ENCODE measurements around the gene VPS25. TPM values are rescaled to one million over a fixed set of nuclear protein-coding genes. Genes with fewer than 3 reads are reported as not detected.

VPS25 gene
- total RNA-seq, 1 experiment from 2014 or later = 71.0 TPM

- H3K27me3 ChIP-seq = no peaks in the 10 kb centered on the region
- H3K9me3 ChIP-seq (replicated peaks) = no peaks in the 10 kb centered on the region
- peaks cover 5% of the 10 kb centered on the region; the same call in 1 of the 2 replicates for H3K4me1 ChIP-seq
- H3K36me3 ChIP-seq = no peaks in the 10 kb centered on the region
- no peak overlapping the region for H3K27ac ChIP-seq
- DNase-seq = no peak
- H3K4me3 ChIP-seq = peak overlapping the region; percentile 97
These were observed 24.1 kb downstream of the VPS25 start for GRCh38 chr17:42797067-42798007.

GRCh38 chr17:42798011-42798382 lies 24.7 kb downstream of the VPS25 start:
- Histone ChIP-seq H3K36me3 (no peaks in the 10 kb centered on the region), H3K27ac (peak overlapping the region; percentile 57), H3K4me3 (peak overlapping the region; percentile 97), H3K27me3 (no peaks in the 10 kb centered on the region), H3K9me3 (replicated peaks) (no peaks in the 10 kb centered on the region), H3K4me1 (peaks cover 7% of the 10 kb centered on the region; the same call in 1 of the 2 replicates)
- DNase-seq = no peak

DNA sequence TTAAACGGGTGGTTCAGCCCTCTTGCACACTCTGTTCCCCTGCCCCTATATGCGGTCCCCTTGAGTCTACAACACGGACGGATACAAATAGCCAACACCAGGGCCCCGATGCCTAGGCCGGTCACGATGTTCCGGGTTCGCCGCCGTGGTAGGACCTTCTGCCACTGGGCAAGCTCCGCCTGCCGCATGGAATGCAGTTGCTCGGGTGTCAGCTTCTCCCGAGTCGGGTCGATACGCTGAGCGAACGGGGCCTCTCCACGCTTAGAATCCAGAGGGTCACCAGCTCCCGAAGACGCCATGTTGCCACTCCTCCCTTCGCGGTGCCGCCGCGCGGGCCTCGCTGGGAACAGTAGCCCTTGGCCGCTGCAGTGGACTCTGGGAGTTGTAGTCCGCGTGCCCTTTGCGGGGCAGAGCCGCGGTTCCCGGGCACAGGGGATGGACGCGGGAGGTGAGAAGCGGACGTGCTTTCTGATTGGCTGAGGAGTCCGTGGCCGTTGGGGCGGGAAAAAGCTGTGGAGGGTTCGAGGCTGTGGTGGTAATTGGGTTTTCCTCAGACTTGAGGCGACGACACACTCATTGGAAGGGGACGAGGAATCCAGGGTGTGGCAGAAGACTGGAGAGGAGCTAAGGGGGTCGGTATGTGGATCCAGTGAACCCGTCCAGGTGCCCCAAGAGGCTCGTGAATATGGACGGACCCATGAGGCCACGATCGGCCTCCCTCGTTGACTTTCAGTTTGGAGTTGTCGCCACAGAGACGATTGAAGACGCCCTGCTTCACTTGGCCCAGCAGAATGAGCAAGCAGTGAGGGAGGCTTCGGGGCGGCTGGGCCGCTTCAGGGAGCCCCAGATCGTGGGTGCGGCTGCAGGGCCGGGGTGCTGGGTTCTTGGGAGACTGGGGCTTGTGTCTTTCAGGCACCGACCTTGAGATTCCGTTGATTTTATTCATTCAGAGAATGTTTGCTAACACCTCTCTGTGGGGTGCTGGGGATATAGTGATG lies 25.4 kb downstream of the VPS25 start, which contains the start of the genes CNTD1 and COA3:
Gene CNTD1, plus strand, starts transcription at position 479 of the 998 bp plus-strand sequence. Its CDS starts 207 bp downstream, at position 686.
Gene COA3, minus strand, starts transcription at position 322 of the 998 bp plus-strand sequence. Its CDS starts 23 bp downstream, at position 299.
- no peaks in the 10 kb centered on the region for H3K36me3 ChIP-seq
- H3K27me3 ChIP-seq = no peaks in the 10 kb centered on the region
- H3K4me1 ChIP-seq = peaks cover 11% of the 10 kb centered on the region; the same call in 1 of the 2 replicates
- H3K9me3 ChIP-seq (replicated peaks) = no peaks in the 10 kb centered on the region
- peak within 1 kb of the TSS; percentile 57 for H3K27ac ChIP-seq
- peak; percentile 94 to 95 for DNase-seq
- peak within 1 kb of the TSS; percentile 97 for H3K4me3 ChIP-seq

DNA sequence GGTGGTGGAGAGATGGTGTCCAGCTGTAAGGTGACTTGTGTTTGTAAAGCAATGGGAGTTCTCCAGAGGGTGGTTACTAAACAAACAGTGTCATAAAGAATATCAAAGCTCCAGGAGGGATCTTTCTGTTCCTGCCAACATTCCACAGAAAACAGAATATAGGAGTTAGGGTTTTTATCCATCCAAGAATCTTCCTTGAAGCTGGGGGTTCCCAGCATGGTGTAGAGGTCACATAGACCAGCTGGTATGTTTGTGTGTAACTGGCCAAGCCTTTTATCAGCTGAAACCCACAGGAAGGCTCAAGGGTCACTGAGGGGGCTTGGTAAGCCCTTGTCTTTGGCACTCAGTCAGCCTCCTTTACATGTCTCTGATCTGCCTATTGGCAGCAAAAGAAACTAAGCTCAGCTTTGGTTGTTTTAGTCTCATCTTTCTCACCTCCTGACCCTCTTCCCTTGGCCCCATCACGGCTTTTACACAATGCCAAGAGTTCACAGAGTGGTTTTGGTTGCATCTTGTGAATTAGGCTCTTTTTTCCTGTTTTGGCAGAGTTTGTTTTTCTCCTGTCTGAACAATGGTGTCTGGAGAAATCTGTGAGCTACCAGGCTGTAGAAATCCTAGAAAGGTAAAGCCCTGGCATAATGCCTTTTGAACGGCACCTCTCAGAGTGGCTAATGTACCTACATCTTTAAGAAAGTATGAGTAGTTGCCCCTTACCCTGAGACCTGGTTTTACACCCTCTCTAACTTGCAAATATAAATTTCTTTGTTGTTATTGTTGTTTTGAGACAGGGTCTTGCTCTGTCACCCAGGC lies 30.0 kb downstream of the VPS25 start:
- Histone ChIP-seq H3K9me3 (replicated peaks) (no peaks in the 10 kb centered on the region), H3K4me3 (no peak overlapping the region), H3K27me3 (no peaks in the 10 kb centered on the region), H3K36me3 (no peaks in the 10 kb centered on the region), H3K27ac (no peak overlapping the region), H3K4me1 (0 out of 2 replicates have a peak, but pooled peaks cover 6% of the 10 kb centered on the region)
- no peak for DNase-seq

DNA sequence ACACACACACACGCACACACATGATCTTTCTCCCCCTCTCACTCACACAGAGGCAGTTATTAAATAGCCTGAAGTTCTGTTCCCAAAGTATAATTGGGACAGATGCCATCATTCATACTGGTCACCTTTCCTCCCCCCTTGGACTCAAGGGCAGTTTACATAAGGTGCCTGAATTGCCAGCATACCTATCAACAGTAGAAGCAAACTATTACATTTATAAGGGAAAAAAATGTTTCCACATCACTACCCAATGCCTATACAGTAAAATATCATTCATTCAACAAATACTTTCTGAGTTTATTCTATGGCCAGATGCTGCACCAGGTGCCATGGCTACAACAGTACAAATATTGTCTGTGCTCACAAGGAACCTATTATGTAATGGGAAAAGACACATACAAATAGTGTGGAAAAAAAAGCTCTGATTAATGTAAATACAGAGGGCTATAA lies 31.7 kb downstream of the VPS25 start:
- DNase-seq = no peak
- Histone ChIP-seq H3K27ac (no peak overlapping the region), H3K36me3 (no peaks in the 10 kb centered on the region), H3K4me3 (no peak overlapping the region), H3K27me3 (no peaks in the 10 kb centered on the region), H3K9me3 (replicated peaks) (no peaks in the 10 kb centered on the region), H3K4me1 (0 out of 2 replicates have a peak, but pooled peaks cover 6% of the 10 kb centered on the region)

DNA sequence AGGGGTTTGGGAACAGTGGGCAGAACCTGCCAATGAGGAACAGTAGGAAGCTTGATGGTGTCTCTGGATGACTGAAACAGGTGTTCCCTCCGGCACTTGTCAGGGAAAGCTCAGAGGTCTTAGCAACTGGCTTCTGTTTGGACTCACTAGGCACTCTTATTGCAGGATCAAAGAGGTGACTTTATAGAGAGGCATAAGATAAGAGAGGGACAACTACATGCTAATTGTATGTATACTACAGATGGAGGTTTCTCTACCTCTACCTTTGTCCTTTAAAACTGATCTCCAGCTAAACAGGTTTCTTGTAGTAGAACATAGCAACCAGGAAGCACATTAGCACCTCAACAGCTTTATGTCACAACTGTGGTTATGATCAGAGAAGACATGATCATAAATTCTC lies 33.0 kb downstream of the VPS25 start:
- H3K27ac ChIP-seq = no peak overlapping the region
- H3K27me3 ChIP-seq = no peaks in the 10 kb centered on the region
- no peak overlapping the region for H3K4me3 ChIP-seq
- peaks cover 2% of the 10 kb centered on the region; the same call in 1 of the 2 replicates for H3K36me3 ChIP-seq
- 0 out of 2 replicates have a peak, but pooled peaks cover 6% of the 10 kb centered on the region for H3K4me1 ChIP-seq
- H3K9me3 ChIP-seq (replicated peaks) = no peaks in the 10 kb centered on the region
- no peak for DNase-seq

- DNase-seq = no peak
- Histone ChIP-seq H3K9me3 (replicated peaks) (no peaks in the 10 kb centered on the region), H3K36me3 (peaks cover 10% of the 10 kb centered on the region), H3K4me1 (no peaks in the 10 kb centered on the region), H3K4me3 (no peak overlapping the region), H3K27ac (no peak overlapping the region), H3K27me3 (no peaks in the 10 kb centered on the region)
These were observed 36.0 kb downstream of the VPS25 start for GRCh38 chr17:42809250-42809649.

- H3K9me3 ChIP-seq (replicated peaks) = no peaks in the 10 kb centered on the region
- H3K4me3 ChIP-seq = no peak overlapping the region
- no peak overlapping the region for H3K27ac ChIP-seq
- DNase-seq = no peak
- no peaks in the 10 kb centered on the region for H3K27me3 ChIP-seq
- H3K36me3 ChIP-seq = peaks cover 48% of the 10 kb centered on the region
- no peaks in the 10 kb centered on the region for H3K4me1 ChIP-seq
These were observed 41.6 kb downstream of the VPS25 start for GRCh38 chr17:42814633-42815399.

GRCh38 chr17:42817866-42818265 lies 44.6 kb downstream of the VPS25 start:
- DNase-seq = no peak
- peaks cover 55% of the 10 kb centered on the region for H3K36me3 ChIP-seq

GRCh38 chr17:42818379-42818778 lies 45.1 kb downstream of the VPS25 start:
- Histone ChIP-seq H3K27me3 (no peaks in the 10 kb centered on the region), H3K9me3 (replicated peaks) (no peaks in the 10 kb centered on the region), H3K4me1 (no peaks in the 10 kb centered on the region), H3K27ac (no peak overlapping the region), H3K4me3 (no peak overlapping the region), H3K36me3 (peaks cover 55% of the 10 kb centered on the region)
- DNase-seq = no peak

More at GRCh38 chr17:42817866-42818265, 44.6 kb downstream of the VPS25 start:
- H3K4me1 ChIP-seq = no peaks in the 10 kb centered on the region
- H3K27ac ChIP-seq = no peak overlapping the region
- no peaks in the 10 kb centered on the region for H3K27me3 ChIP-seq
- H3K9me3 ChIP-seq (replicated peaks) = no peaks in the 10 kb centered on the region
- H3K4me3 ChIP-seq = no peak overlapping the region

DNA sequence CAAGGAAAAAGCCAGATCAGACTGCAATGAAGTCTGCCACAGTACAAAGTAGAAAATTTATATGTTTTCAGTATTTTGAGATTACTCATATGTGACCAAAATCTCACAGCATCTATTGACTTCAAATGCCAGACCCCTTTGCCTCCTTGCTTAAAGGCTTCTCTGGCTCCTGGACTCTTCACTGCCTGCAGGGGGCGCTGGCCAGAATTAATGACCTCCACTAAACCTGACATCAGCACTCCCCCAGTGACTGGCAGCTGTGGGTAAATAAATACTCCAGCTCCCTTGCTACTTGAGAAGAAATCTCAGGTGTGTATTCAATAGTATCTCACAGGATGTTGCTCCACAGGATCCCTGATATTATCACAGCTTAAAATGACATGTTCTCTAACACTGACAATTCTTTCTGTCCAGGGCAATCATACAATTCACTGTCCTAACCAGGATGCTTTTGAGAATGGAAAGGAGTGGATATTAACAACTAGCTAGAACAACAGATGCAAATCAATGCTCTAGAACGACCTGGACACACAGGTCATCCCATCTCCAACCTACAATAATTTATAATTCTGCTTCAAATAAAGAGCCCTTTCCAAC lies 46.8 kb downstream of the VPS25 start:
- H3K36me3 ChIP-seq = peaks cover 47% of the 10 kb centered on the region
- peak; percentile 68 to 83 for DNase-seq
- H3K4me1 ChIP-seq = no peaks in the 10 kb centered on the region
- H3K27me3 ChIP-seq = no peaks in the 10 kb centered on the region
- H3K9me3 ChIP-seq (replicated peaks) = no peaks in the 10 kb centered on the region
- H3K27ac ChIP-seq = no peak overlapping the region
- H3K4me3 ChIP-seq = no peak overlapping the region

DNA sequence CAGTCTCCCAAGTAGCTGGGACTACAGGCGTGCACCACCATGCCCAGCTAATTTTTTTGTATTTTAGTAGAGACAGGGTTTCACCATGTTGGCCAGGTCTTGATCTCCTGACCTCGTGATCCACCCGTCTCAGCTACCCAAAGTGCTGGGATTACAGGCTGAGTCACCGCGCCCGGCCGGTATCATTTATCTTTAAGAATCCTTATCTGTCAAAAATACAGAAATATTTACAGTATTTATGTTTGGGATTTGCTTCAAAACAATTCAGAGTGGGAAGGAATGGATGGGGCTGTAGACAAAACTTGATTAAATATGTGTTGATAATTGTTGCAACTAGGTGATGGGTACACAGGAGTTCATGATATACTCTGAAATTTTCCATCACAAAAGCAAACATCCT lies 47.9 kb downstream of the VPS25 start:
- Histone ChIP-seq H3K27ac (no peak overlapping the region), H3K9me3 (replicated peaks) (no peaks in the 10 kb centered on the region), H3K27me3 (no peaks in the 10 kb centered on the region), H3K36me3 (peaks cover 36% of the 10 kb centered on the region), H3K4me3 (no peak overlapping the region), H3K4me1 (no peaks in the 10 kb centered on the region)
- no peak for DNase-seq

- H3K4me3 ChIP-seq = no peak overlapping the region
- H3K4me1 ChIP-seq = no peaks in the 10 kb centered on the region
- no peak for DNase-seq
- no peaks in the 10 kb centered on the region for H3K27me3 ChIP-seq
- H3K36me3 ChIP-seq = no peaks in the 10 kb centered on the region
- H3K27ac ChIP-seq = no peak overlapping the region
- H3K9me3 ChIP-seq (replicated peaks) = no peaks in the 10 kb centered on the region
These were observed 54.2 kb downstream of the VPS25 start for GRCh38 chr17:42827472-42827871.
